Fibroblast of mammary gland (primary cell): ENCODE data around the gene TMEM141.
"Not testable (repeated sequence)": the region's sequence is repeated elsewhere in the genome, so short reads cannot be mapped to it uniquely, and the experiment has no call there.

Source experiments
- DNase-seq: peaks from one replicate; pipeline ENCODE4 v3.0.0-alpha.2; 2010; ENCODE audit warnings: low read depth
- H3K4me3 ChIP-seq: 2 replicates; pipeline ENCODE4 v1.5.1; 2011; ENCODE audit warnings: low read depth, mild to moderate bottlenecking, low read length, moderate library complexity; ENCODE audit not compliant: control insufficient read depth
- TF ChIP-seq, protein P1 (sequence below): conservative IDR thresholded peaks from 2 replicates; pipeline ENCODE4 v1.5.1; 2011; ENCODE audit warnings: low read depth, low read length, inconsistent platforms; ENCODE audit not compliant: control insufficient read depth, insufficient read depth

Gene TMEM141

DNA sequence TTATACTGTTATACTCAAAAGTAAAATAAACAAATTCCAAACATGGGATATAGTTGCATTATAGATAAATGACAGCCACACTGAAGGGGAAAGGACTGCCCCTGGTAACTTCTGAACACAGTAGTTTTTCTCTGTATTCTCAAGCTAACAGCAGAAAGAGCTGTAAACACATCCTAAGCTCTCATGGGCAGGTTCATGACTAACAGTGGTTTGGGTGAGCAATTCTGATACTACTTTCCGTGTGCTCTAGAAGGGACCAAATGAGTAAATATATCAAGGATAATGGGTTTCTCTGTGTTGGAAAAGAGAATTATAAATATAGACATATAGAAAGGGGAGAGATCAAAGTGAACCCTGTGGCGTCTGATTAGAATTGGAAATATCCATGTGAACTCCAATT lies 40.6 kb upstream of the TMEM141 start:
- DNase-seq: no peak
- TF ChIP-seq, protein P1, sequence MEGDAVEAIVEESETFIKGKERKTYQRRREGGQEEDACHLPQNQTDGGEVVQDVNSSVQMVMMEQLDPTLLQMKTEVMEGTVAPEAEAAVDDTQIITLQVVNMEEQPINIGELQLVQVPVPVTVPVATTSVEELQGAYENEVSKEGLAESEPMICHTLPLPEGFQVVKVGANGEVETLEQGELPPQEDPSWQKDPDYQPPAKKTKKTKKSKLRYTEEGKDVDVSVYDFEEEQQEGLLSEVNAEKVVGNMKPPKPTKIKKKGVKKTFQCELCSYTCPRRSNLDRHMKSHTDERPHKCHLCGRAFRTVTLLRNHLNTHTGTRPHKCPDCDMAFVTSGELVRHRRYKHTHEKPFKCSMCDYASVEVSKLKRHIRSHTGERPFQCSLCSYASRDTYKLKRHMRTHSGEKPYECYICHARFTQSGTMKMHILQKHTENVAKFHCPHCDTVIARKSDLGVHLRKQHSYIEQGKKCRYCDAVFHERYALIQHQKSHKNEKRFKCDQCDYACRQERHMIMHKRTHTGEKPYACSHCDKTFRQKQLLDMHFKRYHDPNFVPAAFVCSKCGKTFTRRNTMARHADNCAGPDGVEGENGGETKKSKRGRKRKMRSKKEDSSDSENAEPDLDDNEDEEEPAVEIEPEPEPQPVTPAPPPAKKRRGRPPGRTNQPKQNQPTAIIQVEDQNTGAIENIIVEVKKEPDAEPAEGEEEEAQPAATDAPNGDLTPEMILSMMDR: no peak
- no peak overlapping the region for H3K4me3 ChIP-seq

DNA sequence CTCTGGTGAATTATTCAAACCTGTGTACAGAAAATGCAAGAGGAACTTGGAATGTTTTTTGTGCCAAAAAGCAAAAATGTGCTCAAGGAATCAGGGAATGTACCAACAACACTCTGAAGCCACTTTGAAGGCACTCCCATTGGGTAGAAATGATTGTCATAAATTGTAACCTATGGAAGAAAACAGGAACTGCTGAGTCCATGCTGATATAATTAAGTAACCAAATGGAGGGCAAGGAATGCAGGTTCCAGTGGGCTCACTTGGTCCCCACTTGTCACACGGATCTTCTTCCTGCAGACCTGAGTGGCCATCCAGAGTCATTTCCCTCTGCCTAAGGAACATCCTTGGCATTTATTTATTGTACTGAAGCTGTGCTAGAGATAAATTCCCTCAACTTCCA lies 39.9 kb upstream of the TMEM141 start:
- H3K4me3 ChIP-seq: no peak overlapping the region
- TF ChIP-seq, protein P1: no peak
- DNase-seq: no peak

DNA sequence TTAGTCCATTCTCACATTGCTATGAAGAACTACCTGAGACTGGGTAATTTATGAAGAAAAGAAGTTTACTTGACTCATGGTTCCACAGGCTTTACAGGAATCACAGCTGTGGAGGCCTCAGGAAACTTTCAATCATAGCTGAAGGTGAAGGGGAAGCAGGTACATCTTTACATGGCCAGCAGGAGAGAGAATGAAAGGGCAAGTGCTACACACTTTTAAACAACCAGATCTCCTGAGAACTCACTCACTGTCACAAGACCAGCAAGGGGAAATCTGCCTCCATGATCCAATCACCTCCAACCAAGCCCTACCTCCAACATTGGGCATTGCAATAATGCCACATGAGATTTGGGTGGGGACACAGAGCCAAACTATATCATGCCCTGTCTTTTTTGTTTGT lies 39.3 kb upstream of the TMEM141 start:
- TF ChIP-seq, protein P1: no peak
- no peak for DNase-seq
- H3K4me3 ChIP-seq: no peak overlapping the region

DNA sequence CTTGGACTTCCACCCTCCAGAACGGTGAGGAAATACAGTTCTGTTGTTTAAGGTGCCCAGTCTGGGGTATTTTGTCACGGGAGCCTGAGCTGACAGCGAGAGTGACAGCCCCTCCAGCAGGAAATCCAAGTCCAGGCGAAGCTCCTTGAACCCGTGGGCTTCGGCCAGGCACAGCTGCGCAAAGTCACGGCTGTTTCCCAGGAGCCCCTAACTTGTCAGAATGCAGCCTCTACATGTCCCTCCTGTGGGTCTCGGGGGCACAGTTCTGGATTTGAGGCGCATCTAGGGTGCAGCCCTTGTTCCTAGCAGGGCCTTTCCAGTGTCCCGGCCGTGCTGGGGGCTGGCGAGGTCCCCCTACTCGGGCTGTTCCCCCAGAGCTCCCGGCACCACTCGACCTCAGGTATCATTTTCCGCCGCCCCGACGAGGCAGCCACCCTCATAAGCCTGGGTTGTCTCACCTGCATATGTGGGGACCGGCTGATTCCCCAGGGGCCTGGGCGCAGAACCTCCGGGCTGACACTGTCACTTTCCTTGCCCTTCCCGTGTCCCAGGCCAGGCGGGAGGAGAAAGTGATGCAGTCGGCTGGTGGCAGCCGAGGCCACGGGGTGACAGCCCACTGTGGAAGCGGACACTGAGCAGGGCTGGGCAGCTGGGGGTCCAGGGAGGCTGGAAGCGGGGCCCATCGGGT lies 37.6 kb upstream of the TMEM141 start:
- TF ChIP-seq, protein P1: no peak
- DNase-seq: no peak
- no peak overlapping the region for H3K4me3 ChIP-seq

DNA sequence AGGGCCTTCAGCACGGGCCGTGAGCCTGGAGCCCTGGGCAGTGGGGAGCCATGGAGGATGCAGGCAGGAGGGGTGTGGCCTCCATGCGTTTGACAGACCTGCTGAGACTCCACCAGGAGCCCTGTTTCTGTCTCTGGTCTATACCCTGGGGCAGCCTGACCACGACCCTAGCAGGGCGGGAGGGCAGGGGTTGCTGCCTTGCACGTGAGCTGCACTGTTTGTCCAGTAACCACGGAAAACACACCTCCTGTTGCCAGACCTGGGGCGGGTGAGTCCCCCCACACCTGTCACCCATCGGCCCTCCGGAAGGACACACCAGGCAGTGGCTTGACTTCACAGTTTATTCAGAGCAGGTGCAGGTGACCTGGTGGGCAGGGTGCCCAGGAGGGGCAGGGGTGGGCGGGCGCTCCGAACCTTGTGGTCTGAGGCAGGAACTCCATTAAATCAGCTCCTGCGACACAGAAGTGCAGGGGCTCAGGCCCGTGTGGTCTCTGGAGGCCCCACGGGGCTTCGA lies 37.0 kb upstream of the TMEM141 start:
- H3K4me3 ChIP-seq: no peak overlapping the region
- no peak for DNase-seq
- TF ChIP-seq, protein P1: no peak

DNA sequence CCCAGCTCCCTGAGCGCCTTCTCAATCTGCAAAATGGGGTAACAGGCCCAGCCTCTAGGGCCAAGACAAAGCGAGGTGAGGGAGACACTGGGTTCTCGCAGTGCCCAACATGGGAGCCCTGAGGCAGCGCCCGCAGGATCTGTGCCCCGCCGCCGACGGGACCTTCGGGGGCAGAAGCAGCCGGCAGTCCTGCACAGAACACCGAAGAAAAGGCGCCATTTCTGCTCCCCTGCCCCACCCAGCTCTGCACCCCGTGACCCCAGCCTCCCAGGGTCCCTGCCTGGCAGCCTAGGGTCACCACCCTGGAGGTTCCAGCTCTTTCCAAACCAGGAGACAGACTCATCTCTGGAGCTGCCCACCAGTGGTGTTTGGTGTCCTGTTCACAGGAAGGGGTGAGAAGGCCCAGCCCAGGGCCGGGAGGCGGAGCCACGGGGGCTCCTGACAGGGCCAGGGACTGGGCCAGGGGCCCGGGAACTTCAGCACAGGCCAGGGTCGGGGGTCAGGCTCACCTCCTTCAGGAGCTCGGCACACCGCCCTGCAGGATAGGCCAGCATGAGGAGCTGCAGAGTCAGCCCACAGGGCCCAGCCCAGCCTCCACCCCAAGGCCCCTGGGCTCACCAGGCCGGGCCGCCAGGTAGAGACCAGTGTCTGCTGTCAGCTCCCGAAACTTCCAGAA lies 36.4 kb upstream of the TMEM141 start:
- DNase-seq: no peak
- no peak overlapping the region for H3K4me3 ChIP-seq
- TF ChIP-seq, protein P1: no peak

DNA sequence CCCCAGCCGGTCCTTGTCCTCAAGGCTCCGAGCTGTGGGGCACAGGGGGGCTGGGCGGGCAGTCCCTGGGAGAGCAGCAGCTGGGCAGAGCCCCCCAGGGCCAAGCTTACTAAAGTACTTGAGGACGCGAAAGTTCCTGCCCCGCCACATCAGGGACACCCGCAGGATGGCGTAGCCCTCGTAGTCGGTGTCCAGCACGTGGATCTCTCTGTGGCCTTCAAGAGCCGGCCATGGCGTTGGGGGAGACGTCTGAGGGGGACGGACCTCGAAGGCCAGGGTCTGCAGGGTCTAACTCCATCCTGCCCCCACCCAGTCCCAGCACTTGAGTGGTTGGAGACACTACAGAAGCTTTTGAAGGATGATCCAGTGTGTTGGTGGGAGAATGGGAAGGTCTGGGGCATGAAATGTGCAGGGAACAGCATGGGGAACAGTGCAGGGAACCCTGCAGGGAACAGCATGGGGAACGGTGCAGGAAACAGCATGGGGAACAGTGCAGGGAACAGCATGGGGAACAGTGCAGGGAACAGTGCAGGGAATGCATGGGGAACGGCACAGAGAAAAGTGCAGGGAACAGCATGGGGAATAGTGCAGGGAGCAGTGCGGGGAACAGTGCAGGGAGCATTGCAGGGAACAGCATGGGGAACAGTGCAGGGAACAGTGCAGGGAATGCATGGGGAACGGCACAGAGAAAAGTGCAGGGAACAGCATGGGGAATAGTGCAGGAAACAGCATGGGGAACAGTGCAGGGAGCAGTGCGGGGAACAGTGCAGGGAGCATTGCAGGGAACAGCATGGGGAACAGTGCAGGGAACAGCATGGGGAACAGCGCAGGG lies 35.6 kb upstream of the TMEM141 start:
- not testable (repeated sequence) for DNase-seq, H3K4me3 ChIP-seq
